AG04449 (cell line): ENCODE measurements around the gene MEX3A.
A peak's percentile ranks its signal among the peaks of the same experiment; 100 is the strongest.
"Not testable (repeated sequence)": the region's sequence is repeated elsewhere in the genome, so short reads cannot be mapped to it uniquely, and the experiment has no call there.

Experiments used
- CTCF ChIA-PET: fragments of 350-600 bp; formaldehyde crosslinking; extraction: SDS; loops from one replicate; lab custom pipeline; 2021; ENCODE audit warnings: antibody characterized with exemption; lab: Yijun Ruan, JAX
- POLR2A ChIA-PET: fragments of 400-600, 350-600 bp; formaldehyde crosslinking; extraction: SDS; loops from one replicate; lab custom pipeline; 2020; ENCODE audit warnings: antibody characterized with exemption, inconsistent platforms; lab: Yijun Ruan, JAX
- DNase-seq: peaks from one replicate; pipeline ENCODE4 v3.0.0-alpha.2; 2010; ENCODE audit warnings: low read depth, low spot score
- H3K4me3 ChIP-seq: 2 replicates; pipeline ENCODE4 v1.5.1; 2011; ENCODE audit warnings: low read depth, mild to moderate bottlenecking, control low read depth, low read length
- TF ChIP-seq, protein P1 (sequence below): IDR thresholded peaks from one replicate; pipeline ENCODE4 v1.5.1; 2011; ENCODE audit warnings: mild to moderate bottlenecking, moderate library complexity, low read length, control low read depth, inconsistent platforms; ENCODE audit not compliant: insufficient read depth; ENCODE audit errors: missing control alignments

MEX3A gene

DNA sequence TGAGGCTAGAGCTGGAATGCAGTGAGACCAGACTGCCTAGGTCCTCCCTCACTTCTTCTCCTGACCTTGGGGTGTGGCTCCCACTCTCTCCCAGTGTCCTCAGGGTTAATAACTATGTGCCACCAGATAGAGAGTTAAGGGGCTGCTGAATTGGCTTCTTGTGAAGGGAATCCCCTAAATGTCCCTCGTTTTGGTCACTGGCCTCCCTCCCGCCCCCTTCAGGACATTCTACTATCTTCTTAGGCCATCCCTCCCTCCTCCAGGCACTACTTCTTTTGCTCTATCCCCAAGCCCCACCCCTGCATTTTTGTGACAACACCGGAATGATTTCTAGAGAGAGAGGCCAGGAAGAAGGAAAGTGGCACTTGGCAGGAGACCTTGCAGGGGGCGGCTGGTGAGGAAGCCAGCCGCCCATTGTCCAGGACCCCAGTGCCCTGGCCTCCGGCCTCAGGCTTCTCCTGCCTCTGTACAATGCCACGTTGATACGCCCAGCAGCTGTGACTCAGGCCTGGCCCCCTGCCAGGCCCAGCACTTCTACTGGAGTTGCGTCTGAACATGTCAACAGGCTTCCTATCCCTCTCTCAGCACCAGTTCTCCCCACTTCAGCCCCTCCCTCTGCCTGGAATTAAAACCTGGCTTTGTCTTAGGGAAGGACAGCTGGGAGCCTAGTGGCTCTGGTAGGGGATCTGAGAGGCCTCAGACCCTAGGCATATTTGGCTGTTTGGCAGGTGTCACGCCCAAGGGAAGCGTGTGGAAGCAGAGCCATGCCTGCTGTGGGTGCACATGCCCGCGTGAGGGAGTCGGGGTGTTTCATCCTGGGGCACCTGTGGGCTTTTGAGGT, 41.3 kb upstream of the MEX3A start:
- H3K4me3 ChIP-seq, result peak overlapping the region; percentile 50
- POLR2A ChIA-PET, result interaction anchor here (0.9 to 2.0 kb wide), 8 partner anchors 9 to 89 kb away, joined by 3 to 31 read pairs (median 4); partner anchors contain the start of genes LMNA and PMF1
- peak; percentile 89 for DNase-seq
- TF ChIP-seq, protein P1, sequence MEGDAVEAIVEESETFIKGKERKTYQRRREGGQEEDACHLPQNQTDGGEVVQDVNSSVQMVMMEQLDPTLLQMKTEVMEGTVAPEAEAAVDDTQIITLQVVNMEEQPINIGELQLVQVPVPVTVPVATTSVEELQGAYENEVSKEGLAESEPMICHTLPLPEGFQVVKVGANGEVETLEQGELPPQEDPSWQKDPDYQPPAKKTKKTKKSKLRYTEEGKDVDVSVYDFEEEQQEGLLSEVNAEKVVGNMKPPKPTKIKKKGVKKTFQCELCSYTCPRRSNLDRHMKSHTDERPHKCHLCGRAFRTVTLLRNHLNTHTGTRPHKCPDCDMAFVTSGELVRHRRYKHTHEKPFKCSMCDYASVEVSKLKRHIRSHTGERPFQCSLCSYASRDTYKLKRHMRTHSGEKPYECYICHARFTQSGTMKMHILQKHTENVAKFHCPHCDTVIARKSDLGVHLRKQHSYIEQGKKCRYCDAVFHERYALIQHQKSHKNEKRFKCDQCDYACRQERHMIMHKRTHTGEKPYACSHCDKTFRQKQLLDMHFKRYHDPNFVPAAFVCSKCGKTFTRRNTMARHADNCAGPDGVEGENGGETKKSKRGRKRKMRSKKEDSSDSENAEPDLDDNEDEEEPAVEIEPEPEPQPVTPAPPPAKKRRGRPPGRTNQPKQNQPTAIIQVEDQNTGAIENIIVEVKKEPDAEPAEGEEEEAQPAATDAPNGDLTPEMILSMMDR, result peak; percentile 46
- CTCF ChIA-PET, result interaction anchor here (0.8 to 46.3 kb wide), 7 partner anchors 5 to 56 kb away, joined by 4 to 1837 read pairs (median 8); partner anchors contain the start of genes LMNA and MEX3A

DNA sequence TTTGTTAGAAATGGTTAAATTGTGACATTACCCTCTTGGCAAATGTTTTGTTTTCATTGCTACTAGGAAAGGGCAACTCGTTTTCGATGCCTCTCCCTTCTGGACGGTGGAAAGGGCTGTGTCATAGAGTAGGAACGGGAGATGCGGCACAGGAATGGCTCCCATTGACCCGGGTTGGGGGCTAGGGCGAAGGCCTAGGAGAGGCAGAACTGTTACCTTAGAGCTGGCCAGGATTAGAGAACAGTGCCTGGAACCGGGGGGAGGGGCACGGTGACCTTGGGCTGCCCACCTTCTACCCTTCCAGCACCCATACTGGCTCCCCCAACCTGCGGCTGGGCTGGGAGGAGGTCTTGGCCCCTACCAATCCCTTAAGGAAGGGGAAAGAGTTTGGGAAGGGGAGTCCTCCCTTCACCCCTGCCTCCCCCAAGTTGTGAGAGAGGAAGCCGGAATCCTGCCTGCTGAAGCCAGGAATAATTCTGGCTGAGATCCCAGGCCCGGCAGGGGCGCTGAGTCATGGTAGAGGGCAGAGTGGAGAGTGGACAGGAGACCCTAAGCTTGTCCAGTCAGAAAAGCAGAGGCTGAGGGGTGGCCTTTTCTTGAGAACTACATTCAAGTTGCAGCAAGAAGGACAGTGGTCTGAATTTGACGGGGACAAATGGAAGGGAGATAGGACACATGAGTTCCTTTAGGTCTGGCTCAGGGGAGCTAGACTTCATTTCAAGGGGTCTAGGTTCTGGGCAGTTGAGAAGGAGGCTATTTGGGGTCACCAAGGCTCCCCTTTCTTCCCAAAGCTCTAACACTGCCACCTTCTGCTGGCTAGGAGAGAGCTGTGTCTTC, 40.5 kb upstream of the MEX3A start:
- TF ChIP-seq, protein P1, result no peak
- DNase-seq, result no peak
- ChIA-PET CTCF (interaction anchor here (0.8 to 46.3 kb wide), 7 partner anchors 6 to 55 kb away, joined by 4 to 1837 read pairs (median 8); partner anchors contain the start of genes LMNA and MEX3A), POLR2A (interaction anchor here (0.9 to 2.0 kb wide), 7 partner anchors 8 to 90 kb away, joined by 3 to 31 read pairs (median 4); partner anchors contain the start of genes LMNA and PMF1)
- peak overlapping the region; percentile 50 for H3K4me3 ChIP-seq

DNA sequence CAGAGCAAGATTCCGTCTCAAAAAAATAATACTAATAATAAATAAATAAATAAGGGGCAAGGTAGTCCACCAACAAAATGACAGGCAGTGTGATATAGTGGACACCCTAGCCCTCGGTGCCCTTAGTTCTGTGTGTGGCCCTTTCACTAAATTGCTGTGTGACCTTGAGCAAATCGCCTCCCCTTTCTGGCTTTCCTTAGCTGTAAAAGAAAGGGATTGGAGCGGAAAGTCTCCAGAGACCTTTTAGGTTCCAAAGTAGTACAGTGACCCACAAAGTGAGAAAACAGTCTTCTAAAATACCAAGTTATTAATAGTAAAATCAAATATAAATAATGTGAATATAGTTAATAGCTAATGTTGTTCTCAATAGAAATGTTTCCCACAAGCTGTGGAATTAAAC, 39.8 kb upstream of the MEX3A start:
- no peak for DNase-seq
- TF ChIP-seq, protein P1, result no peak
- H3K4me3 ChIP-seq, result peak overlapping the region; percentile 50
- POLR2A ChIA-PET, result interaction anchor here (1.3 to 1.9 kb wide), 2 partner anchors 13 to 91 kb away, joined by 4 read pairs; partner anchors contain the start of gene PMF1
- CTCF ChIA-PET, result interaction anchor here (1.7 to 46.3 kb wide), 4 partner anchors 7 to 26 kb away, joined by 5 to 1837 read pairs (median 92); partner anchors contain the start of gene MEX3A

DNA sequence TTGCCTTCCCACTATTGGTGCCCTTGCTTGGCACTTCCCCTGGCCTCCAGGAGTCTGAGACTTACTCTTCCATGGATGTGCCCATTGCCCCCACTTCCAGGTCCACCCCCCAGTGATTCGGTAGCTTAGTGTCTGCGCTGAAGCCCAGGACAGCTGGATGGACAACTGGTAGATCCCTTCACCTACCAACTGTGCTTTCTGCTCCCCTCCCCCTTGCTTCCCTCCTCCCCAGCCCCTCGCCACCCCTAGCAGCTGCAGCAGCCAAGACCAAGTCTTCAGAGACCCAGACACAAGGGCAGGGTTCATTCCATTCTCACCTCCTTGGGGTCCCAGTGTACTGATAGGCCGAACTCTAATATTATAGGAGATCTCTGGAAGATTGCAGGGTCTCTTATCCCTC, 39.2 kb upstream of the MEX3A start:
- DNase-seq, result no peak
- ChIA-PET CTCF (interaction anchor here (3.0 to 46.3 kb wide), 3 partner anchors 7 to 26 kb away, joined by 14 to 1837 read pairs (median 169); partner anchors contain the start of gene MEX3A), POLR2A (interaction anchor here (0.8 kb wide), 1 partner anchor 23 kb away, joined by 4 read pairs; no protein-coding TSS in a partner anchor)
- H3K4me3 ChIP-seq, result peak overlapping the region; percentile 29
- TF ChIP-seq, protein P1, result no peak

DNA sequence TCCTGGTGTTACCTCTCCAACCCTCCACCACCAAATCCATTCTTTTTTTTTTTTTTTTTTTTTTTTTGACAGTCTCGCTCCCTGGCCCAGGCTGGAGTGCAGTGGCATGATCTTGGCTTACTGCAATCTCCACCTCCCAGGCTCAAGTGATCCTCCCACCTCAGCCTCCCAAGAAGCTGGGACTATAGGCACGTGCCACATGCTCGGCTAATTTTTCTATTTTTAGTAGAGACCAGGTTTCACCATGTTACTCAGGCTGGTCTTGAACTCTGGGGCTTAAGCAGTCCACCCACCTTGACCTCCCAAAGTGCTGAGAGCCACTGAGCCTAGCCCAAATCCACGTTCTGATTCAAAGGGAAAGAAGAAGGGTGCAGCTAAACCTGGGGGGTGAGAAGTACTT, 38.7 kb upstream of the MEX3A start:
- CTCF ChIA-PET, result interaction anchor here (12.7 to 46.3 kb wide), 2 partner anchors 8 to 25 kb away, joined by 169 to 1837 read pairs; partner anchors contain the start of gene MEX3A
- H3K4me3 ChIP-seq, result peak overlapping the region; percentile 52
- not testable (repeated sequence) for DNase-seq
- POLR2A ChIA-PET, result interaction anchor here (0.8 to 9.7 kb wide), 3 partner anchors 7 to 23 kb away, joined by 4 to 216 read pairs (median 6); no protein-coding TSS in a partner anchor

DNA sequence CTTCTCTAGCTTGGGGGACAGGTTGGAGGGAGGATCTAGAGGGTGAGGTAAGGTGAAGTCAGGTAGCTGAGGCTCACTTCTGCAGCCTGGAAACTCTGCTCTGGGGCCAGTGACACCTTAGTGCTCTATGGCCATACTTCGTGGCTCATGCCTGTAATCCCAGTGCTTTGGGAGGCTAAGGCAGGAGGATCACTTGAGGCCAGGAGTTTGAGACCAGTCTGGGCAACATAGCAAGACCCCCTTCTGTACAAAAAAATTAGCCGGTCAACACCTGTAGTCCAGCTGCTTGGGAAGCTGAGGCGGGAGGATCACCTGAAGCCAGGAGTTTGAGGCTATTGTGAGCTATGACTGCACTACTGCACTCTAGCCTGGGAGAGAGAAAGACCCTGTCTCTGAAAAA, 38.1 kb upstream of the MEX3A start:
- peak overlapping the region; percentile 52 for H3K4me3 ChIP-seq
- ChIA-PET POLR2A (interaction anchor here (1.0 to 9.7 kb wide), 3 partner anchors 8 to 17 kb away, joined by 3 to 216 read pairs (median 6); no protein-coding TSS in a partner anchor), CTCF (interaction anchor here (0.7 to 46.3 kb wide), 4 partner anchors 9 to 25 kb away, joined by 3 to 1837 read pairs (median 86); partner anchors contain the start of gene MEX3A)
- TF ChIP-seq, protein P1, result no peak
- no peak for DNase-seq
